ENCODE data around the gene FLT3.
"Not testable (repeated sequence)": the region's sequence is repeated elsewhere in the genome, so short reads cannot be mapped to it uniquely, and the experiment has no call there.

FLT3 gene

GRCh38 chr13:27971236-27971645 is 129.1 kb downstream of the FLT3 start:
- DNase-seq: no peak

- DNase-seq: no peak
These were observed 129.8 kb downstream of the FLT3 start for GRCh38 chr13:27970382-27971235.

- DNase-seq: no peak
These were observed 130.5 kb downstream of the FLT3 start for GRCh38 chr13:27969866-27970229.

- no peak for DNase-seq
These were observed 131.1 kb downstream of the FLT3 start, which contains the start of gene CDX2 for GRCh38 chr13:27969082-27969865. CDX2 (minus strand) TSS chr13:27969315; CDS start chr13:27969006, 309 bp downstream.

- DNase-seq: no peak
These were observed 131.9 kb downstream of the FLT3 start for GRCh38 chr13:27968316-27969081.

GRCh38 chr13:27967736-27968315 is 132.6 kb downstream of the FLT3 start:
- DNase-seq: no peak

- no peak for DNase-seq
These were observed 133.1 kb downstream of the FLT3 start for GRCh38 chr13:27967203-27967735.

- no peak for DNase-seq
These were observed 133.7 kb downstream of the FLT3 start for GRCh38 chr13:27966641-27967202.

- DNase-seq: no peak
These were observed 134.4 kb downstream of the FLT3 start for GRCh38 chr13:27965740-27966640.

- no peak for DNase-seq
These were observed 135.0 kb downstream of the FLT3 start for GRCh38 chr13:27965343-27965739.

GRCh38 chr13:27964741-27965323 is 135.5 kb downstream of the FLT3 start:
- DNase-seq: no peak

- DNase-seq: not testable (repeated sequence)
These were observed 136.2 kb downstream of the FLT3 start for GRCh38 chr13:27964206-27964605.

- DNase-seq: no peak
These were observed 136.9 kb downstream of the FLT3 start for GRCh38 chr13:27963491-27963890.

GRCh38 chr13:27962982-27963381 is 137.4 kb downstream of the FLT3 start:
- no peak for DNase-seq

GRCh38 chr13:27962128-27962841 is 138.1 kb downstream of the FLT3 start:
- DNase-seq: no peak

- no peak for DNase-seq
These were observed 138.9 kb downstream of the FLT3 start for GRCh38 chr13:27961227-27962085.

GRCh38 chr13:27960362-27961226 is 139.8 kb downstream of the FLT3 start:
- DNase-seq: peak; percentile 62

- DNase-seq: no peak
These were observed 140.4 kb downstream of the FLT3 start for GRCh38 chr13:27959976-27960361.

All from stimulated activated CD4-positive, alpha-beta T cell treated with anti-CD3 and anti-CD28 coated beads, Interleukin-15, amount 100 ng/mL, for 24 hours (primary cell).